Measurements from ENCODE around the gene NEUROG3. TPM values are rescaled to one million over a fixed set of nuclear protein-coding genes. Genes with fewer than 3 reads are reported as not detected.

NEUROG3 gene
- total RNA-seq, 1 experiment from 2014 or later = 2.4 TPM

- no peak; the same call in 1 of the 2 replicates for TF ChIP-seq PRDM15 (CRISPR knock-in tag; IDR thresholded peaks at IDR 0.05)
Observed at GRCh38 chr10:69578508-69578991, 5.3 kb upstream of the NEUROG3 start (continued).

DNA sequence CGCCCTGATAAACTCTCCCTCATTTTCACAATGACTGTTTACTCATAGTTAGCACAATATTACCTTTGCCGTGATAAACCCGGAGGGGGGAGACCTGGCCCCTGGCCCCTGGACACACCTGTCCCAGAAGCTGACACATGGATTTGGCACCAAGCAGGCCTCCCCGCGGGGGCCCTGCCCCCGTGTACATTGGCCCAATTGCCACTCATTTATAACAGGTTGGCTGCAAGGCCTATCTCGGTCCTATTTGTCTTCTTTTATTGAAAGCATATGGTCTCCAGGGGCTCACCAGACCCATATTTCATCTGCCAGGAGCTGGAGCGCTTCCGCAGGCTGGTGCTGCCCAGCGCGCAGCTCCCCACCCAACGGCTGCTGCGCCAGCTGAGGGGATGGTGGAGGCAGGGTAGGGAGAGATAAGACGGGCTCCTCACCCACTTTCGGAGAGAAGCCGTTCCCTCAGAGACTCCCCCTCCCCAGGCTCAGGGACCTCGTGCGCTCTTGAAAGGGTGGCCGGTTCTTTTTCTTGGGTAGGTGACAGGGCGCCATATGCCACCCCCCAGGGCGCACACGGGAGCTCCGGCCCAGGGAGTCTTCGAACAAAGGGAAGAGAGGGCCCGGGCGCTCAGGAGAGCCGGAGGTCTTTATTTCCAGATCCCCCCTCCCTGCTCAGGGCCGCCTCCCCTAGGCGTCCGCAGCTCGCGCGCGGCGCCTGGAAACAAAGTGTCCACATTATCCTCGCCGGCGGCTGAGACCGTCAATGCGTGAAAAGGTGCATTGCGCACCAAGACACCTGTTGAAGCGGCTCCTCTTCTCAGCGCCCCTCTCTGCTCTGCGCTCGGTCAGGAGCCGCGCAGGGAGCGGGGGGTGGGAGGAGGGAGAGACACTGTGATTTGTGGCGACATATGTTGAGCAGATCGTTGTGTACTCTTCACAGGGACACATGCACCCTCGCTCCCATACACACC lies 4.3 kb upstream of the NEUROG3 start:
- Mint-ChIP-seq H3K27me3 (ENCODE audit: low read depth) (peaks cover 95% of the 10 kb centered on the region), H3K36me3 (no peaks in the 10 kb centered on the region), H3K9me3 (no peaks in the 10 kb centered on the region), H3K4me3 (peak overlapping the region; percentile 75), H3K4me1 (peaks cover 57% of the 10 kb centered on the region), H3K27ac (no peak overlapping the region)
- DNase-seq (ENCODE audit: low spot score) (no peak), ATAC-seq (no peak; the same call in 1 of the 2 replicates)
- CTCF ChIA-PET = interaction anchor here (0.7 to 10.1 kb wide), 9 partner anchors 9 to 224 kb away, joined by 3 to 117 read pairs (median 9); partner anchors contain the start of gene FAM241B
- TF ChIP-seq AFF4 (CRISPR knock-in tag; IDR thresholded peaks at IDR 0.05; ENCODE audit: borderline replicate concordance) (no peak), ZNF219 (CRISPR knock-in tag; IDR thresholded peaks at IDR 0.05; ENCODE audit: borderline replicate concordance) (0 out of 2 replicates have a peak, but pooled peaks have one; percentile 24), JAZF1 (CRISPR knock-in tag; IDR thresholded peaks at IDR 0.05) (no peak), ZNF423 (CRISPR knock-in tag; IDR thresholded peaks at IDR 0.05) (peak; percentile 61), ZNF281 (CRISPR knock-in tag; IDR thresholded peaks at IDR 0.05) (0 out of 2 replicates have a peak, but pooled peaks have one; percentile 26), EMX1 (CRISPR knock-in tag; IDR thresholded peaks at IDR 0.05) (no peak)
- TF ChIP-seq, protein P1, sequence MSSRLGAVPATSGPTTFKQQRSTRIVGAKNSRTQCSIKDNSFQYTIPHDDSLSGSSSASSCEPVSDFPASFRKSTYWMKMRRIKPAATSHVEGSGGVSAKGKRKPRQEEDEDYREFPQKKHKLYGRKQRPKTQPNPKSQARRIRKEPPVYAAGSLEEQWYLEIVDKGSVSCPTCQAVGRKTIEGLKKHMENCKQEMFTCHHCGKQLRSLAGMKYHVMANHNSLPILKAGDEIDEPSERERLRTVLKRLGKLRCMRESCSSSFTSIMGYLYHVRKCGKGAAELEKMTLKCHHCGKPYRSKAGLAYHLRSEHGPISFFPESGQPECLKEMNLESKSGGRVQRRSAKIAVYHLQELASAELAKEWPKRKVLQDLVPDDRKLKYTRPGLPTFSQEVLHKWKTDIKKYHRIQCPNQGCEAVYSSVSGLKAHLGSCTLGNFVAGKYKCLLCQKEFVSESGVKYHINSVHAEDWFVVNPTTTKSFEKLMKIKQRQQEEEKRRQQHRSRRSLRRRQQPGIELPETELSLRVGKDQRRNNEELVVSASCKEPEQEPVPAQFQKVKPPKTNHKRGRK (CRISPR knock-in tag; IDR thresholded peaks at IDR 0.05; ENCODE audit: borderline replicate concordance) = no peak
- POLR2A ChIA-PET = interaction anchor here (0.9 to 1.0 kb wide), 2 partner anchors 10 to 569 kb away, joined by 3 read pairs; partner anchors contain the start of gene TYSND1
